Activated CD8-positive, alpha-beta memory T cell treated with anti-CD3 and anti-CD28 coated beads, Interleukin-2, amount 50 U/mL, for 24 hours (primary cell): ENCODE data around the gene TTK.

Experiments used
- DNase-seq: peaks from one replicate; pipeline ENCODE4 v3.0.0-alpha.2; 2020; ENCODE audit errors: extremely low read depth

The TTK gene

GRCh38 chr6:80004173-80005072, at the start of gene TTK:
Gene TTK, plus strand, starts transcription at chr6:80004649. Its CDS starts 1,195 bp downstream, at chr6:80005844.
- DNase-seq = peak; percentile 74

GRCh38 chr6:79954849-79955248, 49.6 kb upstream of the TTK start:
- DNase-seq = no peak

- no peak for DNase-seq
Measured at GRCh38 chr6:79964607-79965081, 39.8 kb upstream of the TTK start.

GRCh38 chr6:79967178-79967577, 37.3 kb upstream of the TTK start:
- DNase-seq = no peak

- DNase-seq = no peak
Measured at GRCh38 chr6:79969784-79970183, 34.7 kb upstream of the TTK start.

GRCh38 chr6:79971193-79971592, 33.3 kb upstream of the TTK start:
- DNase-seq = no peak

GRCh38 chr6:79981652-79982051, 22.8 kb upstream of the TTK start:
- no peak for DNase-seq

GRCh38 chr6:79984261-79984660, 20.2 kb upstream of the TTK start:
- no peak for DNase-seq

GRCh38 chr6:79985128-79985527, 19.3 kb upstream of the TTK start:
- no peak for DNase-seq

GRCh38 chr6:79989641-79990040, 14.8 kb upstream of the TTK start:
- no peak for DNase-seq

- DNase-seq = no peak
Measured at GRCh38 chr6:79993012-79993910, 11.2 kb upstream of the TTK start.

GRCh38 chr6:79993911-79994309, 10.5 kb upstream of the TTK start:
- no peak for DNase-seq

GRCh38 chr6:79997728-79998127, 6.7 kb upstream of the TTK start:
- DNase-seq = no peak

GRCh38 chr6:80001337-80001736, 3.1 kb upstream of the TTK start:
- no peak for DNase-seq

GRCh38 chr6:80003826-80004172, 650 bp upstream of the TTK start:
- DNase-seq = no peak

GRCh38 chr6:80005406-80005805, 957 bp downstream of the TTK start:
- DNase-seq = no peak

- no peak for DNase-seq
Measured at GRCh38 chr6:80006541-80006940, 2.1 kb downstream of the TTK start.

GRCh38 chr6:80009531-80009930, 5.1 kb downstream of the TTK start:
- DNase-seq = no peak

GRCh38 chr6:80010288-80010687, 5.8 kb downstream of the TTK start:
- no peak for DNase-seq

GRCh38 chr6:80015839-80016435, 11.5 kb downstream of the TTK start:
- DNase-seq = no peak

GRCh38 chr6:80020381-80021120, 16.1 kb downstream of the TTK start:
- no peak for DNase-seq

- no peak for DNase-seq
Measured at GRCh38 chr6:80021131-80021530, 16.7 kb downstream of the TTK start.
